Measurements from ENCODE around the gene LAMTOR5.
"Not testable (repeated sequence)": the region's sequence is repeated elsewhere in the genome, so short reads cannot be mapped to it uniquely, and the experiment has no call there.

LAMTOR5 gene

DNA sequence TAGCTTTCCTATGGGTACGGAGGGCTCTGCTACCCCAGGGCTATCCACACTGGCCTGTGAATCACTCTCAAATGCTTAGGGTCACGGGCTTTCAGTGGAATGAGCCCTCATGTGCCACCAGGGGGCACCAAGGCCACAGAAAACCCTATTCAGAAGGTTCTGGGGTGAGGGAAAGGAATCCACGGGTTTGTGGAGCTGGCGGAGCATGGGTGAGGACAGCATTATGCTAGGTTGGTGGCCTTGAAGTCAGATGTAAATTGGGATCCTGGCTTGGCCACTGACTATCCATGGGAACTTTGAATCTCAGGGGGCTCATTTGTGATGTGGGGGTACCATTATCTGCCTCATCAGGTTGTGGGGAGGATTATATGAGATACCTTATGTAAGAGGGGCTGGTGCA lies 5.1 kb upstream of the LAMTOR5 start:
- H3K27ac ChIP-seq (ENCODE audit: low read length) = peak overlapping the region; percentile 21; the same call in 1 of the 2 replicates
- peak overlapping the region; percentile 64 for H3K4me2 ChIP-seq (ENCODE audit: low read length)
- H3K4me3 ChIP-seq (ENCODE audit: low read length) = peak overlapping the region; percentile 19; the same call in 1 of the 2 replicates
- H3K9ac ChIP-seq (ENCODE audit: low read length) = no peak overlapping the region
- TF ChIP-seq, protein P1, sequence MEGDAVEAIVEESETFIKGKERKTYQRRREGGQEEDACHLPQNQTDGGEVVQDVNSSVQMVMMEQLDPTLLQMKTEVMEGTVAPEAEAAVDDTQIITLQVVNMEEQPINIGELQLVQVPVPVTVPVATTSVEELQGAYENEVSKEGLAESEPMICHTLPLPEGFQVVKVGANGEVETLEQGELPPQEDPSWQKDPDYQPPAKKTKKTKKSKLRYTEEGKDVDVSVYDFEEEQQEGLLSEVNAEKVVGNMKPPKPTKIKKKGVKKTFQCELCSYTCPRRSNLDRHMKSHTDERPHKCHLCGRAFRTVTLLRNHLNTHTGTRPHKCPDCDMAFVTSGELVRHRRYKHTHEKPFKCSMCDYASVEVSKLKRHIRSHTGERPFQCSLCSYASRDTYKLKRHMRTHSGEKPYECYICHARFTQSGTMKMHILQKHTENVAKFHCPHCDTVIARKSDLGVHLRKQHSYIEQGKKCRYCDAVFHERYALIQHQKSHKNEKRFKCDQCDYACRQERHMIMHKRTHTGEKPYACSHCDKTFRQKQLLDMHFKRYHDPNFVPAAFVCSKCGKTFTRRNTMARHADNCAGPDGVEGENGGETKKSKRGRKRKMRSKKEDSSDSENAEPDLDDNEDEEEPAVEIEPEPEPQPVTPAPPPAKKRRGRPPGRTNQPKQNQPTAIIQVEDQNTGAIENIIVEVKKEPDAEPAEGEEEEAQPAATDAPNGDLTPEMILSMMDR (IDR thresholded peaks at IDR 0.05; ENCODE audit: low read depth, low read length) = peak; percentile 74
- no peak for TF ChIP-seq EZH2phosphoT487 (IDR thresholded peaks at IDR 0.05; ENCODE audit: low read depth)
- H3K79me2 ChIP-seq (ENCODE audit: low read length) = no peaks in the 10 kb centered on the region; the same call in 1 of the 2 replicates
- H3K4me1 ChIP-seq (ENCODE audit: low read length) = peaks cover 18% of the 10 kb centered on the region
- H4K20me1 ChIP-seq (ENCODE audit: insufficient read depth, low read length) = no peaks in the 10 kb centered on the region
- 0 out of 2 replicates have a peak overlapping the region, but pooled peaks have one; percentile 17 for H2AFZ ChIP-seq (ENCODE audit: low read depth, low read length)
- no peaks in the 10 kb centered on the region for H3K9me3 ChIP-seq (ENCODE audit: insufficient read depth, low read length)
- no peaks in the 10 kb centered on the region for H3K27me3 ChIP-seq (ENCODE audit: low read depth, low read length)
- no peaks in the 10 kb centered on the region for H3K36me3 ChIP-seq (replicated peaks; ENCODE audit: low read depth, low read length)

DNA sequence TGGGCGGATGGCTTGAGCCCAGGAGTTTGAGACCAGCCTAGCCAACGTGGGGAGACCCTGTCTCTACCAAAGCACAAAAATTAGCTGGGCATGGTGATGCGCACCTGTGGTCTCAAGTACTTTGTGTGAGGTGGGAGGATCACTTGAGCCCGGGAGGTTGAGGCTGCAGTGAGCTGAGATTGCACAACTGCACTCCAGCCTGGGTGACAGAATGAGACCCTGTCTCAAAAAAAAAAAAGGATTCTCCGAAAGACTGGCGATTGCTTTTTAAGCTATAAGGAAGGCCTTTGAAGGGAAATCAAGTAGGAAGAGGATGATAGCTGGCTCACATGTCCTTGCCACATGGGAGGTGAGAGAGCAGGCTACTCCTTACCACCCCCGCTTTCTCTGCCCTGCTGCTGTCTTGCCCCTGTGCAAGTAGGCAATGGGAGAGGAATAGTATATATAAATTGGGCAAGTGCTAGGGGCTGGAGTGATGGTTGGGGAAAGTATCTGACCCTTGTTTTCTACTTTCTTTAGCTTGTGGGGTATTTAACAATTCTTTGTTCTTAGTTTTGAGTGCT lies 3.8 kb upstream of the LAMTOR5 start:
- no peak overlapping the region for H2AFZ ChIP-seq (ENCODE audit: low read depth, low read length)
- no peak overlapping the region for H3K9ac ChIP-seq (ENCODE audit: low read length)
- peaks cover 13% of the 10 kb centered on the region for H3K79me2 ChIP-seq (ENCODE audit: low read length)

DNA sequence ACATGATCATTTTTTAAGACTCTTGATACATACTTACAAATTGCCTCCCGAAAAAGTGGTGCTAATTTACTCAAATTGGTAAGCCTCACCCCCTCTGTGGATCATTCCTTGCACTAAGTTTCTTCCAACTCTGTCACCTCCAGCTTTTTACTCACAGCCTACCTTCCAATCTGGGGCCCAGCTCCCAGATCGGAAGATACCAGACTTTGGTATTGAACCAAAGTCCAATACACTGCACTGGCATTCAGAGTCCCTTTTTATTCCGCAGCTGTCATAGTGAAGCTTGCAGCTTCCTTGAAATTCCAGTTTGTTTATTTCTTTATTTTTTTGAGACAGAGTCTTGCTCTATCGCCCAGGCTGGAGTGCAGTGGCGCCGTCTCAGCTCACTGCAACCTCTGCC lies 1.8 kb upstream of the LAMTOR5 start:
- TF ChIP-seq, protein P1 (IDR thresholded peaks at IDR 0.05; ENCODE audit: low read depth, low read length) = no peak
- no peak for TF ChIP-seq EZH2phosphoT487 (IDR thresholded peaks at IDR 0.05; ENCODE audit: low read depth)
- no peaks in the 10 kb centered on the region for H3K27me3 ChIP-seq (ENCODE audit: low read depth, low read length)
- H3K9ac ChIP-seq (ENCODE audit: low read length) = no peak overlapping the region
- no peaks in the 10 kb centered on the region for H3K9me3 ChIP-seq (ENCODE audit: insufficient read depth, low read length)
- H3K79me2 ChIP-seq (ENCODE audit: low read length) = peaks cover 21% of the 10 kb centered on the region
- H4K20me1 ChIP-seq (ENCODE audit: insufficient read depth, low read length) = no peaks in the 10 kb centered on the region
- H3K4me2 ChIP-seq (ENCODE audit: low read length) = no peak overlapping the region
- no peak overlapping the region for H3K4me3 ChIP-seq (ENCODE audit: low read length)
- no peak overlapping the region for H2AFZ ChIP-seq (ENCODE audit: low read depth, low read length)
- H3K27ac ChIP-seq (ENCODE audit: low read length) = no peak overlapping the region
- peaks cover 23% of the 10 kb centered on the region for H3K4me1 ChIP-seq (ENCODE audit: low read length)
- peaks cover under 1% of the 10 kb centered on the region for H3K36me3 ChIP-seq (replicated peaks; ENCODE audit: low read depth, low read length)

More for the DNA sequence above, 3.8 kb upstream of the LAMTOR5 start:
- H3K4me2 ChIP-seq (ENCODE audit: low read length) = no peak overlapping the region
- no peak for TF ChIP-seq EZH2phosphoT487 (IDR thresholded peaks at IDR 0.05; ENCODE audit: low read depth)
- TF ChIP-seq, protein P1 (IDR thresholded peaks at IDR 0.05; ENCODE audit: low read depth, low read length) = no peak
- no peaks in the 10 kb centered on the region for H3K9me3 ChIP-seq (ENCODE audit: insufficient read depth, low read length)
- H3K36me3 ChIP-seq (replicated peaks; ENCODE audit: low read depth, low read length) = no peaks in the 10 kb centered on the region
- H4K20me1 ChIP-seq (ENCODE audit: insufficient read depth, low read length) = no peaks in the 10 kb centered on the region
- H3K27me3 ChIP-seq (ENCODE audit: low read depth, low read length) = no peaks in the 10 kb centered on the region
- no peak overlapping the region for H3K27ac ChIP-seq (ENCODE audit: low read length)
- peaks cover 19% of the 10 kb centered on the region for H3K4me1 ChIP-seq (ENCODE audit: low read length)
- H3K4me3 ChIP-seq (ENCODE audit: low read length) = no peak overlapping the region

DNA sequence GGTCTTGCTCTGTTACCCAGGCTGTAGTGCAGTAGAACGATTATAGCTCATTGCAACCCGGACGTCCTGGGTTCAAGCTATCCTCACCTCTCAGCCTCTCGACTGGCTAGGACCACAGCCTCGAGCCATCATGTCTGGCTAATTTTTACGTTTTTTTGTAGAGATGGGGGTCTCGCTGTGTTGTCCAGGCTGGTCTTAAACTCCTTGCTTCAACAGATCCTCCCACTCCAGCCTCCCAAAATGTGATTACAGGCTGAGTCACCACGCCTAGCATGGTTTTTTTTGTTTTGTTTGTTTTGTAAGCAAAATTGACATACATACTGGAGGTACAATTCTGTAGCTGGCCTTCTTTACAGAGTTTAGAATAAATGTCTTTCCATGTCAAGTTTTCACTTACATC lies 994 bp upstream of the LAMTOR5 start:
- H3K27ac ChIP-seq (ENCODE audit: low read length) = no peak overlapping the region
- TF ChIP-seq, protein P1 (IDR thresholded peaks at IDR 0.05; ENCODE audit: low read depth, low read length) = no peak
- TF ChIP-seq EZH2phosphoT487 (IDR thresholded peaks at IDR 0.05; ENCODE audit: low read depth) = no peak
- peak overlapping the region; percentile 95 for H3K4me3 ChIP-seq (ENCODE audit: low read length)
- H2AFZ ChIP-seq (ENCODE audit: low read depth, low read length) = no peak overlapping the region
- peak overlapping the region; percentile 94 for H3K4me2 ChIP-seq (ENCODE audit: low read length)
- no peaks in the 10 kb centered on the region for H3K9me3 ChIP-seq (ENCODE audit: insufficient read depth, low read length)
- peaks cover 17% of the 10 kb centered on the region for H3K4me1 ChIP-seq (ENCODE audit: low read length)
- H3K36me3 ChIP-seq (replicated peaks; ENCODE audit: low read depth, low read length) = peaks cover 6% of the 10 kb centered on the region
- no peaks in the 10 kb centered on the region for H3K27me3 ChIP-seq (ENCODE audit: low read depth, low read length)
- no peak overlapping the region; the same call in 1 of the 2 replicates for H3K9ac ChIP-seq (ENCODE audit: low read length)
- no peaks in the 10 kb centered on the region for H4K20me1 ChIP-seq (ENCODE audit: insufficient read depth, low read length)
- peaks cover 21% of the 10 kb centered on the region for H3K79me2 ChIP-seq (ENCODE audit: low read length)

DNA sequence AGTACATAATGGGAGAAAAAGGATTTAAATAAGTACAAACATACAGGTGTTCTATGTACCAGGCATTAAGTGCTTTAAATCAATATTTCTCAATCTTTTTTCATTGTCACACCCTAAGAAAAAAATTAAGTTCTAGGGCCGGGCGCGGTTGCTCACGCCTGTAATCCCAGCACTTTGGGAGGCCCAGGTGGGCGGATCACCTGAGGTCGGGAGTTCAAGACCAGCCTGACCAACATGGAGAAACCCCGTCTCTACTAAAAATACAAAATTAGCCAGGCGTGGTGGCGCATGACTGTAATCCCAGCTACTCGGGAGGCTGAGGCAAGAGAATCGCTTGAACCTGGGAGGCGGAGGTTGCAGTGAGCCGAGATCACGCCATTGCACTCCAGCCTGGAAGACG lies 1.1 kb downstream of the LAMTOR5 start:
- not testable (repeated sequence) for H3K27me3 ChIP-seq (ENCODE audit: low read depth, low read length); H4K20me1 ChIP-seq (ENCODE audit: insufficient read depth, low read length); H3K36me3 ChIP-seq (replicated peaks; ENCODE audit: low read depth, low read length); H3K27ac ChIP-seq (ENCODE audit: low read length); H3K4me1 ChIP-seq (ENCODE audit: low read length); H2AFZ ChIP-seq (ENCODE audit: low read depth, low read length); H3K9me3 ChIP-seq (ENCODE audit: insufficient read depth, low read length)
- Histone ChIP-seq H3K9ac (ENCODE audit: low read length) (peak overlapping the region; percentile 83), H3K4me3 (ENCODE audit: low read length) (peak overlapping the region; percentile 95), H3K4me2 (ENCODE audit: low read length) (peak overlapping the region; percentile 94), H3K79me2 (ENCODE audit: low read length) (peaks cover 21% of the 10 kb centered on the region)
